ENCODE measurements around the gene NDFIP1. TPM values are rescaled to one million over a fixed set of nuclear protein-coding genes. Genes with fewer than 3 reads are reported as not detected.

NDFIP1 gene
- total RNA-seq, 1 donor from 2014 or later: 70.5 TPM

- intact Hi-C loops (cut with DNase I): no loop called here
- ATAC-seq (no peak), DNase-seq (no peak)
- H3K27ac ChIP-seq: no peak overlapping the region
- no peaks in the 10 kb centered on the region for H3K36me3 ChIP-seq
- peaks cover 4% of the 10 kb centered on the region for H3K4me1 ChIP-seq
- no peak overlapping the region for H3K4me3 ChIP-seq
- H3K9me3 ChIP-seq: no peaks in the 10 kb centered on the region
- no peaks in the 10 kb centered on the region for H3K27me3 ChIP-seq (ENCODE audit: low read depth)
- no peak for TF ChIP-seq CTCF (IDR thresholded peaks at IDR 0.05)
Measured at GRCh38 chr5:142170254-142170953, 61.8 kb downstream of the NDFIP1 start.

- Histone ChIP-seq H3K9me3 (no peaks in the 10 kb centered on the region), H3K4me1 (peaks cover 4% of the 10 kb centered on the region), H3K27ac (no peak overlapping the region), H3K4me3 (no peak overlapping the region), H3K27me3 (ENCODE audit: low read depth) (no peaks in the 10 kb centered on the region), H3K36me3 (no peaks in the 10 kb centered on the region)
- ATAC-seq: no peak
- DNase-seq: no peak
- TF ChIP-seq CTCF (IDR thresholded peaks at IDR 0.05): no peak
- intact Hi-C loops (cut with DNase I): no loop called here
Measured at GRCh38 chr5:142171270-142171669, 62.7 kb downstream of the NDFIP1 start.

- Histone ChIP-seq H3K9me3 (no peaks in the 10 kb centered on the region), H3K4me1 (no peaks in the 10 kb centered on the region), H3K36me3 (no peaks in the 10 kb centered on the region), H3K27ac (no peak overlapping the region), H3K27me3 (ENCODE audit: low read depth) (no peaks in the 10 kb centered on the region), H3K4me3 (no peak overlapping the region)
- no peak for DNase-seq
- no peak for ATAC-seq
- TF ChIP-seq CTCF (IDR thresholded peaks at IDR 0.05): no peak
- intact Hi-C loops (cut with DNase I): no loop called here
Measured at GRCh38 chr5:142175039-142175438, 66.5 kb downstream of the NDFIP1 start.

GRCh38 chr5:142175461-142176142 lies 67.0 kb downstream of the NDFIP1 start:
- intact Hi-C loops (cut with DNase I): no loop called here
- no peak for DNase-seq
- H3K4me1 ChIP-seq: no peaks in the 10 kb centered on the region
- no peak overlapping the region for H3K4me3 ChIP-seq
- H3K9me3 ChIP-seq: no peaks in the 10 kb centered on the region
- no peak overlapping the region for H3K27ac ChIP-seq
- no peak for ATAC-seq
- no peaks in the 10 kb centered on the region for H3K27me3 ChIP-seq (ENCODE audit: low read depth)
- TF ChIP-seq CTCF (IDR thresholded peaks at IDR 0.05): no peak
- H3K36me3 ChIP-seq: no peaks in the 10 kb centered on the region

GRCh38 chr5:142176255-142176654 lies 67.7 kb downstream of the NDFIP1 start:
- H3K4me1 ChIP-seq: no peaks in the 10 kb centered on the region
- H3K36me3 ChIP-seq: no peaks in the 10 kb centered on the region
- H3K27ac ChIP-seq: no peak overlapping the region
- TF ChIP-seq CTCF (IDR thresholded peaks at IDR 0.05): no peak
- H3K4me3 ChIP-seq: no peak overlapping the region
- H3K27me3 ChIP-seq (ENCODE audit: low read depth): no peaks in the 10 kb centered on the region
- no peak for DNase-seq
- intact Hi-C loops (cut with DNase I): no loop called here
- peak in 1 of 2 donors; percentile 42 for ATAC-seq
- H3K9me3 ChIP-seq: no peaks in the 10 kb centered on the region
